WI38 (cell line): ENCODE results near the gene SP2.

Experiments used
- H3K4me3 ChIP-seq: 2 replicates; pipeline ENCODE4 v1.5.1; 2011; ENCODE audit warnings: low read depth, mild to moderate bottlenecking, control low read depth, low read length
- TF ChIP-seq, protein P1 (sequence below): IDR thresholded peaks from 2 replicates; pipeline ENCODE4 v1.5.1; 2012; ENCODE audit warnings: low read depth, mild to moderate bottlenecking, control low read depth, low read length

The SP2 gene

DNA sequence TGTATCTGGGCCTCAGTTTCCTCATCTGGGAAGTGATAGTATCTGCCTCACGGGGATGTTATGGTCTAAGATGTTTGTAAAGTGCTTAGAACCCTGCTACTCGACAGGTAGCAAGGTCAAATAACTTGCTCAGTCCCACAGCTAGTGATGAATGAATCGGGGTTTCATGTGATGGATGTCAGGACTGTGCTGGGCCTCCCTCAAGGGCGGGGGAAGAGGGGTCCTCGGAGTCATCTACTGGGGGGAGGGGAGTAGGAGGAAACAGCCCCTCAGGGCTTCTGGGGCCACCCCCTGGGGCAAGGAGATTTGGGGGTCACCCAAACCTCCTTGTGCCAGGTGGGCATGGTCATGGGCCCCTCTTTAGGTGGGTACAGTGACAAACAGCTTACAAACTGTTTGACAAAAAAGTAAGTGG is 46.1 kb downstream of the SP2 start:
- TF ChIP-seq, protein P1, sequence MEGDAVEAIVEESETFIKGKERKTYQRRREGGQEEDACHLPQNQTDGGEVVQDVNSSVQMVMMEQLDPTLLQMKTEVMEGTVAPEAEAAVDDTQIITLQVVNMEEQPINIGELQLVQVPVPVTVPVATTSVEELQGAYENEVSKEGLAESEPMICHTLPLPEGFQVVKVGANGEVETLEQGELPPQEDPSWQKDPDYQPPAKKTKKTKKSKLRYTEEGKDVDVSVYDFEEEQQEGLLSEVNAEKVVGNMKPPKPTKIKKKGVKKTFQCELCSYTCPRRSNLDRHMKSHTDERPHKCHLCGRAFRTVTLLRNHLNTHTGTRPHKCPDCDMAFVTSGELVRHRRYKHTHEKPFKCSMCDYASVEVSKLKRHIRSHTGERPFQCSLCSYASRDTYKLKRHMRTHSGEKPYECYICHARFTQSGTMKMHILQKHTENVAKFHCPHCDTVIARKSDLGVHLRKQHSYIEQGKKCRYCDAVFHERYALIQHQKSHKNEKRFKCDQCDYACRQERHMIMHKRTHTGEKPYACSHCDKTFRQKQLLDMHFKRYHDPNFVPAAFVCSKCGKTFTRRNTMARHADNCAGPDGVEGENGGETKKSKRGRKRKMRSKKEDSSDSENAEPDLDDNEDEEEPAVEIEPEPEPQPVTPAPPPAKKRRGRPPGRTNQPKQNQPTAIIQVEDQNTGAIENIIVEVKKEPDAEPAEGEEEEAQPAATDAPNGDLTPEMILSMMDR, result no peak
- peak overlapping the region; percentile 65 for H3K4me3 ChIP-seq

DNA sequence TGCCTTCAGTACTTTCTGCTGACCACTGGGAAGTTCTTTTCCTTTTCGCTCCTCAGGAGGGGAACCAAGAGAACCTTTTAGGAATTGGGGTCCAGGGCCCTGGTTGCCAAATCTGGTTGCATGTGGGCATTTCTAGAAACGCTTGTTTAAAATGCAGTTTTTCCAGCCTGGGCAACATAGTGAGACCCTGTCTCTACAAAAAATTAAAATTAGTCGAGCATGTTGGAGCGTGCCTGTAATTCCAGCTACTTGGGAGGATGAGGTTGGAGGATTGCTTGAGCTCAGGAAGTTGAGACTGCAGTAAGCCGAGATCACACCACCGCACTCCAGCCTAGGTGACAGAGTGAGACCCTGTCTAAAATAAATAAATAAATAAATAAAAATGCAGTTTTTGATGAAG is 46.5 kb downstream of the SP2 start:
- TF ChIP-seq, protein P1, result no peak
- H3K4me3 ChIP-seq, result peak overlapping the region; percentile 65

DNA sequence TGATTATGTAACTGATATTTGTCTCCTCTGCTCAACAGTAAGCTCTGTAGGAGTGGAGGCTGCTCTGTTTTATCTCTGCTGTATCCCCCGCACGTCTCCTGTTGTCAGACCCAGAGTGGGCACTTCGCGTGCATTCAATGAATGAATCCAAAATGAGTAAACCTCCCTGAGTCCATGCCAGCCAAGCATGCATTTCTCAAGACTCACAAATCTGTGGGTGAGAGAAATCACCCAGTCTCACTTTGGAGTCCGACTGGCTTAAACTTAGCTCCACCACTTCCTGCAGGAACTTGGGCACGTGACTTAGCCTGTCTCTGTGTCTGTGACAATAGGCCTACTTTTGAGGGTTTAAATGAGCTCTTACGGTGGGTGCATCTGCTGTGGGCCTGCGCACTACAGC is 49.0 kb downstream of the SP2 start:
- TF ChIP-seq, protein P1, result no peak
- no peak overlapping the region for H3K4me3 ChIP-seq

DNA sequence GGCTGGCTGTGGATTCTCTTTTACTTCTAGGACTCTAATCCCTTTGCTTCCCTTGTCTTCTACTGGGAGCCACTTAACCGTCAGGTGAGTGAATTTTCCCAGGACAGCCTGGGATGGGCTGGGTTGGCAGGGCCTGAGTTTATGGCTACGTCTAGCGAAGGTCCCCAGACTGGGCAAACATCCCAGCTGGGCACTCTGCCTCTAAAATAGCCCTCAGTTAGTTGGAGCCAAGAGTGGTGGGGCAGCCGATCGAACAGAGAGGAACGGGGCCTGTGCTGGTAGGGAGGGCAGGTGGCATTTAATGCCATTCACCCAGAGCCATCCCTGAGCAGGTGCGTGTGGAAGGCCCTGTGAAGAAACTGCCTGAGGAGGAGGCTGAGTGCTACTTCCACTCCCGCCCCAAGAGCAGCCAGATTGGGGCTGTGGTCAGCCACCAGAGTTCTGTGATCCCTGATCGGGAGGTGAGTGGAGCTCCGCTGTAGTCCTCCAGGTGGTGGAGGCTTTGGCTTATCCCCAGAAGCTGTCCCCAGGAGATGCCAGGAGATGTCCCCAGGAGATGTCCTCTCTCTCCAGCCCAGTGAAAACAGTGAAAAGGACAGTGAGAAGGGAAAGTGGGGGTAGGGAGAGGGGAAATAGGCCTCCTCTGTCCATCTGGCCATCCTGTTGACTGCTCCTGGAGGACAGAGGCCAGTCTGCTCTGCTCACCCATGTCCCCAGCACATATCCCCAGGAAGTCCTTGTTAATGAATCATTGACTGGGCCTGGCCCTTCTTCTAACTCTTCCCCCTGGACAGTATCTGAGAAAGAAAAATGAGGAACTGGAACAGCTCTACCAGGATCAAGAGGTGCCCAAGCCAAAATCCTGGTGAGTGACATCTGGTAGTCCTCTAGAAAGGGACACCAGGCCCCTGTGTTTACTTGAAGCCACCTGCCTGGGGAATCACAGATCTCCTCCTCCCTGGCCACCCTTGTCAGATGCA is 49.8 kb downstream of the SP2 start:
- no peak overlapping the region for H3K4me3 ChIP-seq
- TF ChIP-seq, protein P1, result no peak

DNA sequence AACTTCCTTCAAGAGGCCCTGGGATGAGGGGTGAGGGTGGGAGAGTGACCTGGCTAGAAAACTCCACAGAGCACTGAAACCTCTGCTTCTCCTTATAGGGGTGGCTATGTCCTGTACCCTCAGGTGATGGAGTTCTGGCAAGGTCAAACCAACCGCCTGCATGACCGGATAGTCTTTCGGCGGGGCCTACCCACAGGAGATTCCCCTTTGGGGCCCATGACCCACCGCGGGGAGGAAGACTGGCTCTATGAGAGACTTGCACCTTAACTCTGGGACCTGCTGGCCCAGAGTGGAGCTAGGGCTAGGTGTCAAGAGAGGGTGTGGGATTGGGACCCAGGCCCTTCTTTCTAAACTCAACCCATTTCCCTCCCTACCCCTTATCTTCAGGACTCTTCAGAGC is 50.5 kb downstream of the SP2 start:
- H3K4me3 ChIP-seq, result no peak overlapping the region
- TF ChIP-seq, protein P1, result no peak

DNA sequence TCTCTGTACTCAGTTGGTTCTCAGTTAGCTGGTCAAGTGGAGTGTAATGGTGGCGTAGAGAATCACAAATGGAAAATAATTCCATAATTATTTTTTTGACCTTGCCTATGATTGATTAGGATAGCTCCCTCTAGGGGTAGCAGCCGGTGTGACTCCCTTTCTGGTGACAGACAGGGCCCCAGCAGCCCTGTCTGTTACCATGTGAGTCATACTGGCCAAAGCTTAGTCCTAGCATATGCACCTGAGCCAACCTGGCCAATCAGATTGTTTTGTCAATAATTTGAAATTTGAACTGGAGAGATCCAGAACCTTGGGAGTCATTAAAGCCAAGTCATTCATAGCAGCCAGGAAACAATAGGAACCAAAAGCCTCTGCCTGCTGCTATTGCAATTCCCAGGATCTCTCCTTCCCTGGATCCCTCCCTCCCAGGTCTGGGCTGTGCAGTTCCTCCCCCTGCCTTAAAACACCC is 50.9 kb downstream of the SP2 start:
- no peak overlapping the region for H3K4me3 ChIP-seq
- TF ChIP-seq, protein P1, result peak; percentile 83

DNA sequence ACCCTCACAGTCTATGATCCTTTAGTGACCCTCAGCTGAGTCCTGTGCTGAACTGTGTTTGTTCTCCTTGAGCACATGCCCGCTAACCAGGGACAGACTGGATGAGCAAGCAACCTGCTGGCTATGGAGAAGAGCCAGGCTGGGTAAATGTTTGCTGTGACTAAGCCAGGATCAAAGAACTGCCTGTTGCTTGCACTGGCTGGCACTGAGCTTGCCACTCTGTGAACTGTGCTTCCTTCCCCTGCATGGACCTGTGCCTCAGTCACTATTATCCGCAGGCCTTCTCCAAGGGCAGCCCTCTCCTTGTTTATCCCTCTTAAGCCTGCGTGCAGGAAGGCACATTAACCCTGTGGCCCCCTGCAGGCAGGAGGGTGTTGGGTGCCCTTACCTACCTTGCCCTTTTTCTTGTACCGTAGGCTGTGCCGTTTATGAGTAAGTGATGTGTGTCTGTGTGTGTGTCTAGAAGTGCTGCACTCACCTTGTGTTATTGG is 52.7 kb downstream of the SP2 start:
- TF ChIP-seq, protein P1, result no peak

More for the DNA sequence above, 52.7 kb downstream of the SP2 start:
- H3K4me3 ChIP-seq, result no peak overlapping the region
